ENCODE data around the gene CSH1.
"Not testable (repeated sequence)": the region's sequence is repeated elsewhere in the genome, so short reads cannot be mapped to it uniquely, and the experiment has no call there.

Gene CSH1

DNA sequence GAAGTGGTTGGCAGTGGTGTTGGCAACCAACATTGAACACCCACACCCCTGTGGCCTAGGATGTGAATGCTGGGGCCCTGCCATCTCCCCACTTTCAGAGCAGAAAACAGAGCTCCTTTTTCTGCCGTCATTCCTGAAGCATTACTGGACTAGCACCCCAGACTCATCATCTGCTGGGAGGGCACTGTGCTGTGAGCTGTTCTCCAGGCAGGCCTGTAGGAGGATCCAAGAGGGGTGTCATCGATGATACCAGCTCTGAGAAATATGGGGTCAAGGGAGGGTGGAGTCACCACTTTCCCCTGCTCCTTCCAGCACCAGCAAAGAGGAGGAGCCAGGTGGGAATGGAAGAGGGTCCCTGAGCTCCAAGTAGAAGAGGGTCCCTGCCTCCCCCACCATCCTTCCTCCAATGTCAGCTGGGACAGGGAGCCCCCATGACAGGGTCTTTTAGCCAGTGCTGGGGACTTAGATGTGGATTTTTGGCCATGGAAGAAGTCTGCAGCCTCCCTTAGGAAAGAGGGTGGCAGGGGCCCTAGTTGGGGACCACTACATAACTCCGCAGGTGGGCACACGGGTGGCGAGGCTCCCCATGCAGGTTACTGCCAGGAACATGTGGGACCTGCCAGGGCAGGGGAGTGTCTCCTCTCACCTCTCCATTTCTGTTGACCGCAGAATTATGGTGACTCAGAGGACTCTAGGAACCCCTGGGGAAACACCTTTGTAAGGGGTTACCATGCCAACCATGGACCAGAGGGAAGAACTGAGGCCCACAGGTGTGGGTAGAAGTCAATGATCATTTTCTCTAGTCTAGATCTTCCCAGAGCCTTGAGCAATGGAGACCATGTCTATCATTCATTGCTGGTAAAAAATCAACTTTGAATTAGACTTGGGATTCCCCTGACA, 2.8 kb upstream of the CSH1 start:
- not testable (repeated sequence) for DNase-seq

GRCh38 chr17:63894821-63895220, 1.6 kb downstream of the CSH1 start:
- not testable (repeated sequence) for DNase-seq

GRCh38 chr17:63894021-63894420, 2.4 kb downstream of the CSH1 start:
- DNase-seq, result not testable (repeated sequence)

DNA sequence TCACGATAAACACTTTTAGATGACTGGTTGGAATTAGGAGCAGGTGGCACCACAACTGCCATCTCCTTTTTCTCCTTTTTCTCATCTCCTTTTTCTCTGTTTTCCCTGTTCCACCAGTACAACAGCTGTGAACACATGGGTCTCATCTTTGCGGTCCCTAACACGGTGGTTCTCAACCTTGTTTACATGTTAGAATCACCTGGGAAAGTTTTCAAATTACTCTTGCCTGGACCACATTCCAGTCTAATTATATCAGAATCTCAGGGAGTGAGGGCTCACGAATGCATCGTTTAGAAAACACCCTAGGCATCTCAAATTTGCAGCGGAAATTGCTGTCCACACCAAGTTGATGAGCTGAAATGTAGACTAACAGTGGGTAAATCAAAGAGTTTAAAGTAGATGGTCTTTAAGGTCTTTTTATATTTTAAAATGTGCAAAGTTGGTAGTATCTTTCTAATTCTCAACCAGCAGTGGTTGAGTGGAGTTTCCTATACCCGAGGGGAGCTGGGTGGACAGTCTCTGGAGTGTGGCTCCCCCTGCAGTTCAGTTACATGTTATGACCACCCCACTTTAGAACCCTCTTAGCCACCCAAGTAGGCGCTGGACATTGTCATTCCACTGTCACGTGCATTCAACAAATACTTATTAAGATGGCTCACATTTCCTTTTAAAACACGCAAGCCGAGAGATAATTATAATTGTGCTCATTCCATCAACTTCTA, 3.9 kb downstream of the CSH1 start:
- not testable (repeated sequence) for DNase-seq

GRCh38 chr17:63889026-63889848, 7.1 kb downstream of the CSH1 start:
- DNase-seq, result peak; percentile 56

DNA sequence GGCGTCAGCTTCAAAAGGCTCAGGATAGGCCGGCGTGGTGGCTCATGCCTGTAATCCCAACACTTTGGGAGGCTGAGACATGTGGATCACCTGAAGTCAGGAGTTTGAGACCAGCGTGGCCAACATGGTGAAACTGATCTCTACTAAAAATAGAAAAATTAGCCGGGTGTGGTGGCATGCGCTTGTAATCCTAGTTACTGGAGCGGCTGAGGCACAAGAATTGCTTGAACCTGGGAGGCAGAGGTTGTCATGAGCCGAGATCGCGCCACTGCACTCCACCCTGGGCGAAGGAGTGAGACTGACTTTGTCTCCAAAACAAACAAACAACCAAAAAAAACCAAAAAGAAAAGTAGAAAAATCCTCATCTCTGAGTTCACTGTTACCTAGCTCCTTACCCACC, 11.3 kb downstream of the CSH1 start:
- not testable (repeated sequence) for DNase-seq

GRCh38 chr17:63882626-63883126, 13.7 kb downstream of the CSH1 start:
- not testable (repeated sequence) for DNase-seq

- peak; percentile 46 for DNase-seq
Observed at GRCh38 chr17:63881935-63882601, 14.3 kb downstream of the CSH1 start, which contains the start of gene GH2. Gene GH2, minus strand, starts transcription at chr17:63881944. Its CDS starts 143 bp downstream, at chr17:63881801.

DNA sequence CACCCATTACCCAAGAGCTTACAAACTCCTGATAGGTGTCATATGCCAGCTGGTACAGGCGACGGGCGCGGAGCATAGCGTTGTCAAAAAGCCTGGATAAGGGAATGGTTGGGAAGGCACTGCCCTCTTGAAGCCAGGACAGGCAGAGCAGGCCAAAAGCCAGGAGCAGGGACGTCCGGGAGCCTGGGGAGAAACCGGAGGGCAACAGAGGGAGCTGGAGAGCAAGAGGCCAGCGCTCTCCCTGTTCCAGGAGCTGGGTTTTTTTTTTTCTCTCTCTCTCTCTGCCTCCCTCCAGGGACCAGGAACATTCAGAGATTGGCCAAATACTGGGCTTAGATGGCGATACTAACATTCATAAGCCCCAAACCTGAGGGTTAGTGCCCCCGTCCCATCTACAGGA, 15.0 kb downstream of the CSH1 start:
- DNase-seq, result not testable (repeated sequence)

GRCh38 chr17:63880706-63881105, 15.7 kb downstream of the CSH1 start:
- no peak for DNase-seq

DNA sequence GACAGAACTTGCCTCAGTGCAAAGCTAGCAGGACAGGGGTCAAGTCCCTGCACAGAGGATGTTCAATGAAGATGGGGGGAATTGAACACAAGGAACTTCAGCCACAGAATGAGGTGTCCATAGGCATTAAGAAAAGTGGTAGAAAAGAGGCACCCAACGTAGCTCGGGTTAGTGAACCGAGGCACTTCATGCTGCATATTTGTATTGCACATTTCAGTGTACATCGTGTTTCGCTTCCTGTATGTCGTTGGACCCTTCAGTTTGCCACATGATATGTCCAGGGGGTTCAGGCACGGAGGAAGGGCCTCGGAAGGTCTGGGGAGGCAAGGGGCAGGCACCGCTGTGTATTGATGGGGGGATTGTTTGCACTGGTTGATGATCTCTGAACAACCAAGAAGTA, 18.0 kb downstream of the CSH1 start:
- not testable (repeated sequence) for DNase-seq

GRCh38 chr17:63874693-63875092, 21.7 kb downstream of the CSH1 start:
- DNase-seq, result not testable (repeated sequence)

GRCh38 chr17:63874061-63874626, 22.2 kb downstream of the CSH1 start:
- DNase-seq, result not testable (repeated sequence)

DNA sequence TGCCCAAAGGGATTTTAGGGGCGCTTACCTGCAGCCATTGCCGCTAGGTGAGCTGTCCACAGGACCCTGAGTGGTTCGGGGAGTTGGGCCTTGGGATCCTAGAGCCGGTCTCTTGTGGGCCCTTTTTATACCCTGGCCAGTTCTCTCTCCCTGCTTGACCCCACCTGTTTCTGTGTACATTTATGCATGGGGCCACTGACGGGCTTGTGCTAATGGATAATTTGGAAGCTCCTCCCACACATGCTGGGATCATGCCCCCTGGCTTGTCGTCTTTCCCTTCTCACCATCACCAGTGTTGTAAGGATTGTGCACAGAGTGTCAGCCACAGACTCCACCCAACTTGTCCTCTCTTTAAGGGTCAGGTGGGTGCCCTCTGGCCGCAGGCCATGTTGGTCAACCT, 22.8 kb downstream of the CSH1 start, which contains the start of gene CSH2:
CSH2 (minus strand) TSS at position 101 of the 400 bp plus-strand sequence; CDS start at position 38, 63 bp downstream.
- DNase-seq, result not testable (repeated sequence)

GRCh38 chr17:63871646-63872365, 24.6 kb downstream of the CSH1 start:
- not testable (repeated sequence) for DNase-seq

DNA sequence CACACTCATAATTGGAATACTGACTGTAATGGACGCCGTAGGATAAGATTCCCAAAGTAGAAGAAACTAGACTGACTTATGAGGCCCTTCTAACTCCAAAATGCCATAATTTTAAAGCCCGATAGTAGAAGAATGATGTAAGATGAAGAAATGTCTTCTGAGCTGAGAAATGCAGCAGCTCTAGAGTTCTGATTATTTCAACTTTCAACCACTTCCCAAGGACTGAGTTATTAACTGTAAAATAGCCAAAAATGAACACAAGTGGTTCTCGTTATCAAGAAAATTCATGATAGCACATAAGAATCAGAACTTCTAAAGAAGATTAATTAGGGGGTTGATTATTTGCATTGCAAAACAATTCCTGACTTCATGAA, 26.1 kb downstream of the CSH1 start:
- not testable (repeated sequence) for DNase-seq

GRCh38 chr17:63869491-63870291, 26.7 kb downstream of the CSH1 start:
- not testable (repeated sequence) for DNase-seq

GRCh38 chr17:63866625-63867024, 29.7 kb downstream of the CSH1 start:
- not testable (repeated sequence) for DNase-seq

DNA sequence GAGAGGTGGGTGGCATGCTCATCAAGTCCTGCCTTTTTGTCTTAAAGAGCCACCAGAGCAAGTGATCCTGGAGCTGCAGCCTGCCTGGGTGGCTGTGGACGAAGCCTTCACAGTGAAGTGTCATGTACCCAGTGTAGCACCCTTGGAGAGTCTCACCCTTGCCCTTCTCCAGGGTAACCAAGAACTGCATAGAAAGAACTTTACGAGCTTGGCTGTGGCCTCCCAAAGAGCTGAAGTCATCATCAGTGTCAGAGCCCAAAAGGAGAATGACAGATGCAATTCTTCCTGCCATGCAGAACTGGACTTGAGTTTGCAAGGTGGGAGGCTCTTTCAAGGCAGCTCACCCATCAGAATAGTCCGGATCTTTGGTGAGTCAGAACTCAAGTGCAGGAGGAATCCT, 37.1 kb downstream of the CSH1 start:
- DNase-seq, result no peak

DNA sequence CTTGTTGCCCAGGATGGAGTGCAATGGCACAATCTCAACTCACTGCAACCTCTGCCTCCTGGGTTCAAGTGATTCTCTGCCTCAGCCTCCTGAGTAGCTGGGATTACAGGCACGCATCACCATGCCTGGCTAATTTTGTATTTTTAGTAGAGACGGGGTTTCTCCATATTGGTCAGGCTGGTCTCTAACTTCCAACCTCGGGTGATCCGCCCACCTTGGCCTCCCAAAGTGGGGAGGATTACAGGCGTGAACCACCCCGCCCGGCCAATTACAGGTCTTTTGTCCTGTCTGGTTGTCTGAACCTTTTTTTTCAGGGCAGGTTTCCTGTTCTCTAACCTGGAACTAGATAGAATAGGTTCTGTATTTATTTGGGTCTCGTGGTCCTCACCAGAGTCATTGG, 39.9 kb downstream of the CSH1 start:
- not testable (repeated sequence) for DNase-seq

All from NCI-H2171 treated with DMSO at 0.1 percent for 48 hours (cell line).